HG02678 (cell line): ENCODE measurements around the gene CTDSPL2.
"Not testable (repeated sequence)": the region's sequence is repeated elsewhere in the genome, so short reads cannot be mapped to it uniquely, and the experiment has no call there.

Source experiments
- ATAC-seq: cut with Tn5 transposase; IDR thresholded peaks from one replicate; pipeline ENCODE4 v1.9.1; 2021; ENCODE audit warnings: mild to moderate bottlenecking, moderate library complexity; ENCODE audit not compliant: unreplicated experiment

The CTDSPL2 gene

GRCh38 chr15:44537735-44538240 is 110.4 kb downstream of the CTDSPL2 start:
- ATAC-seq, result no peak

- ATAC-seq, result no peak
Measured at GRCh38 chr15:44541282-44541958, 114.0 kb downstream of the CTDSPL2 start.

- no peak for ATAC-seq
Measured at GRCh38 chr15:44542596-44542995, 115.2 kb downstream of the CTDSPL2 start.

GRCh38 chr15:44544745-44545144 is 117.3 kb downstream of the CTDSPL2 start:
- ATAC-seq, result not testable (repeated sequence)

GRCh38 chr15:44545913-44546802 is 118.7 kb downstream of the CTDSPL2 start:
- peak; percentile 63 for ATAC-seq

- ATAC-seq, result not testable (repeated sequence)
Measured at GRCh38 chr15:44549152-44549551, 121.7 kb downstream of the CTDSPL2 start.

GRCh38 chr15:44550256-44550655 is 122.8 kb downstream of the CTDSPL2 start:
- no peak for ATAC-seq

- ATAC-seq, result no peak
Measured at GRCh38 chr15:44550734-44551133, 123.3 kb downstream of the CTDSPL2 start.

- no peak for ATAC-seq
Measured at GRCh38 chr15:44554934-44555723, 127.7 kb downstream of the CTDSPL2 start.

- not testable (repeated sequence) for ATAC-seq
Measured at GRCh38 chr15:44560926-44561325, 133.5 kb downstream of the CTDSPL2 start.

- ATAC-seq, result no peak
Measured at GRCh38 chr15:44565387-44566154, 138.1 kb downstream of the CTDSPL2 start.

GRCh38 chr15:44566155-44566540 is 138.7 kb downstream of the CTDSPL2 start:
- ATAC-seq, result no peak

GRCh38 chr15:44568338-44568737 is 140.9 kb downstream of the CTDSPL2 start:
- no peak for ATAC-seq

GRCh38 chr15:44569316-44569715 is 141.9 kb downstream of the CTDSPL2 start:
- ATAC-seq, result no peak

GRCh38 chr15:44570361-44570760 is 142.9 kb downstream of the CTDSPL2 start:
- ATAC-seq, result no peak

GRCh38 chr15:44573386-44573785 is 146.0 kb downstream of the CTDSPL2 start:
- ATAC-seq, result no peak

GRCh38 chr15:44574734-44575133 is 147.3 kb downstream of the CTDSPL2 start:
- no peak for ATAC-seq
